Ramos (cell line): ENCODE measurements around the gene ZNF33B.
"Not testable (repeated sequence)": the region's sequence is repeated elsewhere in the genome, so short reads cannot be mapped to it uniquely, and the experiment has no call there.

Experiments
- in situ Hi-C: fragments of 300-500 bp; cut with MboI; formaldehyde crosslinking; loops from one replicate; pipeline ENCODE4 v1.14.3; 2022; ENCODE audit warnings: low sequenced_read_pairs; ENCODE audit not compliant: unreplicated experiment

Gene ZNF33B

GRCh38 chr10:42638055-42638820, at the start of gene ZNF33B:
TSS of gene ZNF33B (minus strand) at chr10:42638570. CDS start at chr10:42636928, 1,642 bp downstream.
- in situ Hi-C loops, result no loop called here

- in situ Hi-C loops, result no loop called here
Measured at GRCh38 chr10:42684517-42684916, 46.1 kb upstream of the ZNF33B start.

- in situ Hi-C loops, result no loop called here
Measured at GRCh38 chr10:42680267-42680666, 41.9 kb upstream of the ZNF33B start.

GRCh38 chr10:42665181-42665979, 27.0 kb upstream of the ZNF33B start:
- in situ Hi-C loops, result not testable (repeated sequence)

- in situ Hi-C loops, result no loop called here
Measured at GRCh38 chr10:42654419-42654818, 16.0 kb upstream of the ZNF33B start.

GRCh38 chr10:42652858-42653257, 14.5 kb upstream of the ZNF33B start:
- in situ Hi-C loops, result no loop called here

GRCh38 chr10:42650374-42650773, 12.0 kb upstream of the ZNF33B start:
- in situ Hi-C loops, result no loop called here

- in situ Hi-C loops, result no loop called here
Measured at GRCh38 chr10:42648512-42648911, 10.1 kb upstream of the ZNF33B start.

GRCh38 chr10:42646687-42647640, 8.6 kb upstream of the ZNF33B start:
- in situ Hi-C loops, result no loop called here

GRCh38 chr10:42646214-42646613, 7.8 kb upstream of the ZNF33B start:
- in situ Hi-C loops, result no loop called here

- in situ Hi-C loops, result no loop called here
Measured at GRCh38 chr10:42645516-42645915, 7.1 kb upstream of the ZNF33B start.

GRCh38 chr10:42645103-42645502, 6.7 kb upstream of the ZNF33B start:
- in situ Hi-C loops, result no loop called here

- in situ Hi-C loops, result no loop called here
Measured at GRCh38 chr10:42640610-42641229, 2.4 kb upstream of the ZNF33B start.

GRCh38 chr10:42638821-42639270, 476 bp upstream of the ZNF33B start:
- in situ Hi-C loops, result no loop called here

GRCh38 chr10:42637648-42638054, 719 bp downstream of the ZNF33B start:
- in situ Hi-C loops, result no loop called here

GRCh38 chr10:42637142-42637541, 1.2 kb downstream of the ZNF33B start:
- in situ Hi-C loops, result no loop called here

GRCh38 chr10:42635098-42635497, 3.3 kb downstream of the ZNF33B start:
- in situ Hi-C loops, result no loop called here

- in situ Hi-C loops, result no loop called here
Measured at GRCh38 chr10:42632564-42632963, 5.8 kb downstream of the ZNF33B start.

GRCh38 chr10:42630537-42631134, 7.7 kb downstream of the ZNF33B start:
- in situ Hi-C loops, result no loop called here
